Naive thymus-derived CD8-positive, alpha-beta T cell (primary cell): ENCODE measurements around the gene ZNF587. TPM values are rescaled to one million over a fixed set of nuclear protein-coding genes. Genes with fewer than 3 reads are reported as not detected.
A peak's percentile ranks its signal among the peaks of the same experiment; 100 is the strongest.
"Not testable (repeated sequence)": the region's sequence is repeated elsewhere in the genome, so short reads cannot be mapped to it uniquely, and the experiment has no call there.

Experiments
- ATAC-seq, 2 donors: fragments of 150-1000 bp; cut with Tn5 transposase in 1 of 2; sonication (Bioruptor Pico), chemical (Tn5 transposase) in 1 of 2; 1 replicate in 1 of 2; 2 replicates in 1 of 2; pipeline ENCODE4 v1.10.0; 2021; ENCODE audit warnings: mild to moderate bottlenecking in 2 of 2, moderate library complexity in 2 of 2
- POLR2A ChIA-PET: fragments of 350-600 bp; sonication (Branson Sonifier 250); formaldehyde crosslinking; loops from one replicate; lab custom pipeline; 2021; ENCODE audit warnings: antibody characterized with exemption; lab: Charles Lee
- DNase-seq, 10 donors: peaks; one replicate each; pipeline versions ENCODE4 v3.0.0 to v3.0.0-alpha.2; 2020 to 2022
- H3K27ac Mint-ChIP-seq, 10 donors: one replicate each; pipeline ENCODE4 v1.8.0; 2020 to 2022; ENCODE audit warnings: mild to moderate bottlenecking in 10 of 10, mixed read lengths in 10 of 10, moderate library complexity in 4 of 10, inconsistent platforms in 1 of 10
- H3K27me3 Mint-ChIP-seq, 5 donors: one replicate each; pipeline ENCODE4 v1.8.0; 2021 to 2022; ENCODE audit warnings: mixed read lengths in 5 of 5
- H3K36me3 Mint-ChIP-seq, 3 donors: one replicate each; pipeline ENCODE4 v1.8.0; 2020 to 2022; ENCODE audit warnings: mixed read lengths in 3 of 3, mild to moderate bottlenecking in 2 of 3, inconsistent platforms in 1 of 3
- H3K4me1 Mint-ChIP-seq, 4 donors: one replicate each; pipeline ENCODE4 v1.8.0; 2021 to 2022; ENCODE audit warnings: mixed read lengths in 4 of 4
- H3K4me3 Mint-ChIP-seq, 10 donors: one replicate each; pipeline ENCODE4 v1.8.0; 2020 to 2022; ENCODE audit warnings: mild to moderate bottlenecking in 10 of 10, mixed read lengths in 10 of 10, moderate library complexity in 6 of 10, inconsistent platforms in 1 of 10
- H3K9me3 Mint-ChIP-seq, 9 donors: one replicate each; pipeline ENCODE4 v1.8.0; 2020 to 2022; ENCODE audit warnings: mixed read lengths in 9 of 9, mild to moderate bottlenecking in 3 of 9, inconsistent platforms in 1 of 9, moderate library complexity in 1 of 9
- polyA plus RNA-seq, 3 donors: library from polyadenylated mRNA; unstranded; fragments of 300-500 nt; fragmentation: Illumina TruSeq; gene quantifications; one replicate each; pipeline ENCODE4 v1.2.3, GENCODE V29; 2021
- total RNA-seq, 8 experiments: library from RNA in 2 of 8; stranded (reverse) in 2 of 8; gene quantifications; one replicate each; pipeline ENCODE4 v1.2.3 and lab custom pipeline; 2021 to 2026

ZNF587 gene
- total and polyA plus RNA-seq, 5 experiments from 2014 or later, result 1.3 to 69.2 (median 7.4) TPM

DNA sequence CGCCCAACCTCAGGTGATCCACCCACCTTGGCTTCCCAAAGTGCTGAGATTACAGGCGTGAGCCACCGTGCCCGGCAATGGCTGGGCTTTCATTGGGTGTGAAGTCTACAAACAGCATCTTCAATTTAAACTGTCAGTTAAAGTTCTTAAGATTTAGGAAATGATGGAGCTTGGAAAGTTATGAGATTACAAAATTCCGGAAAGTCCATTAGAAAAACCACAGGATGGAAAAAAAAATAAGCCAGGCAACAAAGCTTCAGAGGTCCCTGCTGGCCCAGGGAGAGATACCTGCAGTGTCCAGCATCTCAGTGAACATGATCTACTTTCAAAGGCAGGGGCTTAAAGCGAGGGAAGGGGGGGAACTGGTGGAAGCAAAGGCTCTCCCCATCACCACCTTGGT is 24.1 kb upstream of the ZNF587 start:
- no peaks in the 10 kb centered on the region for H3K27me3 Mint-ChIP-seq
- no peaks in the 10 kb centered on the region for H3K9me3 Mint-ChIP-seq
- H3K4me3 Mint-ChIP-seq, result no peak overlapping the region
- POLR2A ChIA-PET, result interaction anchor here (0.8 kb wide), 1 partner anchor 20 kb away, joined by 3 read pairs; no protein-coding TSS in a partner anchor
- H3K27ac Mint-ChIP-seq, result no peak overlapping the region
- peaks cover 0 to 45% (median 18%) of the 10 kb centered on the region in 3 donors for H3K36me3 Mint-ChIP-seq
- no peak for DNase-seq
- H3K4me1 Mint-ChIP-seq, result peaks cover 38 to 74% (median 57%) of the 10 kb centered on the region in 4 donors
- no peak for ATAC-seq

DNA sequence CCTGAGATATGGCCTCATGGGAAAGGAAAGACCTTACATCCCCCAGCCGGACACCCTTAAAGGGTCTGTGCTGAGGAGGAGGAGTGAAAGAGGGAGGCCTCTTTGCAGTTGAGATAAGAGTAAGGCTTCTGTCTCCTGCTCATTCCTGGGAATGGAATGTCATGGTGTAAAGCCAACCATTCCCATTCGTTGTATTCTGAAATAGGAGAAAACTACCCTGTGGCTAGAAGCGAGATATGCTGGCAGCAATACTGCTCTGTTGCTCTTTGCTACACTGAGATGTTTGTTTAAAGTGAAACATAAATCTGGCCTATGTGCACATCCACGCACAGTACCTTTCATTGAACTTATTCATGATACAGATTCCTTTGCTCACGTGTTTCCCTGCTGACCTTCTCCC is 20.3 kb upstream of the ZNF587 start:
- POLR2A ChIA-PET, result no interaction called here
- peak overlapping the region in 4 of 10 donors; percentile 27 to 76 (median 44) for H3K27ac Mint-ChIP-seq
- DNase-seq (no peak), ATAC-seq (no peak)
- H3K4me3 Mint-ChIP-seq, result no peak overlapping the region
- peaks cover 22 to 53% (median 31%) of the 10 kb centered on the region in 4 donors for H3K4me1 Mint-ChIP-seq
- H3K9me3 Mint-ChIP-seq, result no peaks in the 10 kb centered on the region
- no peaks in the 10 kb centered on the region for H3K27me3 Mint-ChIP-seq
- peaks cover 0 to 41% (median 11%) of the 10 kb centered on the region in 3 donors for H3K36me3 Mint-ChIP-seq

DNA sequence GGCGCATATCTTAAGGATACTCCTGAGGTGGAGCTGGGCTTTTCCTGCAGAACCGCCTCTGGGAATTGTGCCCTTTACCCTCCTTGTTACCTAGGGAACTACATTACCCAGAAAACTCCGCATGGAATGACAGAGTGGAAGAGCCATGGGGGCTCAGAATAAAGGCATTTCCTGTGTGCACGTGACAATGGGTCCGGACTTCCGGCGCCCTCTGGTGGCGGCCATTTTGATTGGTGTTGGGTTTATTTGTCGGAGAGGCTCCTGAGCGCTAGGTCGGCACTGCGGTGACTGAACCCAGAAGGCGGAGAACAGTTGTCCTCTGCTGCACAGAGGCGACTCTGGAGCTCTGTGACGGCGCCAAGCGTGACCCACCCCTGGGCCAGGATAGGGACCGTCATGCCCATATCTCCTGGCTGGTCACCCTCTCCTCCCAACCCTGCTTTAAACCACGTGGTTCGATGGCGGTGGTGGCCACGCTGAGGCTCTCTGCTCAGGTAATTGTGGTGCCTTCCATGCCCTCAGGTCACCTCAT is 19.5 kb upstream of the ZNF587 start, which contains the start of gene ZNF587B:
Gene ZNF587B, plus strand, starts transcription at position 229 of the 532 bp plus-strand sequence. Its CDS starts 230 bp downstream, at position 459.
- no peaks in the 10 kb centered on the region for H3K27me3 Mint-ChIP-seq
- peak within 1 kb of the TSS in 8 of 10 donors; percentile 10 to 76 (median 44) for H3K27ac Mint-ChIP-seq
- H3K4me3 Mint-ChIP-seq, result peak within 1 kb of the TSS in 2 of 10 donors; percentile 12 to 68
- no peaks in the 10 kb centered on the region for H3K9me3 Mint-ChIP-seq
- ATAC-seq, result peak; percentile 63 to 83
- peaks cover 0 to 37% (median 11%) of the 10 kb centered on the region in 3 donors for H3K36me3 Mint-ChIP-seq
- POLR2A ChIA-PET, result no interaction called here
- DNase-seq, result peak in 9 of 10 donors; percentile 14 to 75 (median 19)
- H3K4me1 Mint-ChIP-seq, result peaks cover 20 to 49% (median 27%) of the 10 kb centered on the region in 4 donors

DNA sequence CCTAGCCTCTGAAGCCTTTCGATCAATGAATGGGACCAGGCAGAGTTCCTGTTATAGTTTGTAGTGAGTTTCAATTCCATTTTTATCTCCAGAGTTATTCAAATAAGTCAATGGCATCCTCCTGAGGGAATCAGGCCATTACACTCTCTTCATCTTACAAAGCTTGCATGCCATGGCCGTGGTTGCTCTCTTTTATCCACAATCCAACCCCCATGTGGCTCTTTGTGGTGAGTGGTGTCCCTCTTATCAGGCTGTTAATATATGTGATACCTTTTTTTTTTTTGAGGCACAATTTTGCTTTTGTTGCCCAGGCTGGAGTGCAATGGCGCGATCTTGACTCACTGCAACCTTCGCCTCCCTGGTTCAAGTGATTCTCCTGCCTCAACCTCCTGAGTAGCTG is 12.7 kb upstream of the ZNF587 start:
- POLR2A ChIA-PET, ATAC-seq: not testable (repeated sequence)

DNA sequence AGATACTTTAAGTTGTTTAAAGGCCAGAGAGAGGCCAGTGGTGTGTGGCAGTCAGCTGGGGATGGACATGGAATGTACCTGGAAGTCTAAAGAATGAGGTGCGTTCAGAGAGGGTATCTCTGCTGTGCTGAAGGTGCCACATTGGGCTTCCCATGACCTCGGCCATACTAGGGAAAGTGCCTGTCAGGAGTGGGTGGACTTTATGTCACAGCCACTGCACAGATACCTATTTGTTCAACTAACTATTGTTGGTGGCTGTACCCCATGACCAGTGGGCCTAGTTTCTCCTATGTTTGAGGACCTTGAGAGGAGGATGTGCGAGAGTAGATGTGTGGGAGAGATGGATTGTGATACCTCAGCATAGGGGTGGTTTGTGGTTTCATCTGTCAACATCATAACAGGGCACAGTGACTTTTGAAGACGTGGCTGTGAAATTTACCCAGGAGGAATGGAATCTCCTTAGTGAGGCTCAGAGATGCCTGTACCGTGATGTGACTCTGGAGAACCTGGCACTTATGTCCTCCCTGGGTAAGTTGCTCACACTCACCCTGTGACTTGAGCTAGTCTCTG is 11.0 kb upstream of the ZNF587 start:
- POLR2A ChIA-PET, H3K4me3 Mint-ChIP-seq, H3K27me3 Mint-ChIP-seq, DNase-seq, H3K9me3 Mint-ChIP-seq: not testable (repeated sequence)
- Mint-ChIP-seq H3K36me3 (peaks cover 0 to 62% (median 14%) of the 10 kb centered on the region in 3 donors), H3K27ac (peak overlapping the region in 9 of 10 donors; percentile 35 to 87 (median 61)), H3K4me1 (peaks cover 14 to 21% (median 16%) of the 10 kb centered on the region in 4 donors)
- ATAC-seq, result peak in 1 of 2 donors; percentile 53

More for the DNA sequence above, 12.7 kb upstream of the ZNF587 start:
- Mint-ChIP-seq H3K36me3 (peaks cover 0 to 51% (median 11%) of the 10 kb centered on the region in 3 donors), H3K4me1 (peaks cover 12 to 28% (median 17%) of the 10 kb centered on the region in 4 donors)
- not testable (repeated sequence) for H3K9me3 Mint-ChIP-seq, H3K27me3 Mint-ChIP-seq, DNase-seq, H3K4me3 Mint-ChIP-seq, H3K27ac Mint-ChIP-seq

DNA sequence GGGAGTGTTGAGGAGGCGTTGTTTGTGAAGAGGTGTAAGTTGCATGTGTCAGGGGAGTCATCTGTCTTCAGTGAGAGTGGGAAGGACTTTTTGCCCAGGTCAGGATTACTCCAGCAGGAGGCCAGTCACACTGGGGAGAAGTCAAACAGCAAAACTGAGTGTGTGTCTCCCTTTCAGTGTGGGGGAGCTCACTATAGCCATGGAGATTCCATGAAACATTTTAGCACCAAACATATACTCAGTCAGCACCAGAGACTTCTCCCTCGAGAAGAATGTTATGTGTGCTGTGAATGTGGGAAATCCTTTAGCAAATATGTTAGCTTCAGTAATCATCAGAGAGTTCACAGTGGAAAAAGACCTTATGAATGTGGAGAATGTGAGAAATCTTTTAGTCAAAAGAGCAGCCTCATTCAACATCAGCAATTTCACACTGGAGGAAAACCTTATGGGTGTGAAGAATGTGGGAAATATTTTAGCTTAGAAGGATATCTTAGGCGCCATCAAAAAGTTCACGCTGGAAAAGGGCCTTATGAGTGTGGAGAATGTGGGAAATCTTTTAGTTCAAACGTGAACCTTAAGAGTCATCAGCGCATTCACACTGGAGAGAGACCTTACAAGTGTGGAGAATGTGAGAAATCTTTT is 8.4 kb upstream of the ZNF587 start:
- Mint-ChIP-seq H3K4me1 (peaks cover 14 to 24% (median 16%) of the 10 kb centered on the region in 4 donors), H3K36me3 (peaks cover 0 to 72% (median 22%) of the 10 kb centered on the region in 3 donors), H3K4me3 (no peak overlapping the region), H3K27me3 (no peaks in the 10 kb centered on the region), H3K9me3 (no peaks in the 10 kb centered on the region), H3K27ac (peak overlapping the region in 1 of 10 donors; percentile 19)
- POLR2A ChIA-PET, result no interaction called here
- DNase-seq, result no peak
- no peak for ATAC-seq

DNA sequence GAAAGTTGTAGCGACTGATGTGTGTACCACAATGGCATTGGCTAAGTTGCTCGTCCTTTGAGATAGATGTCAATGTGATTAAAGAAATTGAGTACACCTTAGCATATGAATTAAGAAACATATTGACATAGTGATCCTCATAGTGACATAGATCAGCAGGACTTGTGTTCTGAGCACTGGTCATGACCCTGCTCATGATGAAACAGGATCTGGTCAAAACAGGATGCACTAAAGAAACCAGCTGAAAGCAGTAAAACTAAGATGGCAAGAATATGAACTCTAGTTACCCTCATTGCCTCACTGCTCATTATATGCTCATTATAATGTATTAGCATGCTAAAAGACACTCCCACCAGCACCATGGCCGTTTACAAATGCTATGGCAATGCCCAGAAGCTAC is 2.5 kb upstream of the ZNF587 start:
- not testable (repeated sequence) for H3K27me3 Mint-ChIP-seq, DNase-seq, H3K9me3 Mint-ChIP-seq, ATAC-seq, H3K27ac Mint-ChIP-seq, H3K4me3 Mint-ChIP-seq
- peaks cover 19 to 30% (median 24%) of the 10 kb centered on the region in 4 donors for H3K4me1 Mint-ChIP-seq
- peaks cover 6 to 28% (median 17%) of the 10 kb centered on the region in 3 donors for H3K36me3 Mint-ChIP-seq
- POLR2A ChIA-PET, result interaction anchor here (0.7 kb wide), 1 partner anchor 227 kb away, joined by 3 read pairs; no protein-coding TSS in a partner anchor

DNA sequence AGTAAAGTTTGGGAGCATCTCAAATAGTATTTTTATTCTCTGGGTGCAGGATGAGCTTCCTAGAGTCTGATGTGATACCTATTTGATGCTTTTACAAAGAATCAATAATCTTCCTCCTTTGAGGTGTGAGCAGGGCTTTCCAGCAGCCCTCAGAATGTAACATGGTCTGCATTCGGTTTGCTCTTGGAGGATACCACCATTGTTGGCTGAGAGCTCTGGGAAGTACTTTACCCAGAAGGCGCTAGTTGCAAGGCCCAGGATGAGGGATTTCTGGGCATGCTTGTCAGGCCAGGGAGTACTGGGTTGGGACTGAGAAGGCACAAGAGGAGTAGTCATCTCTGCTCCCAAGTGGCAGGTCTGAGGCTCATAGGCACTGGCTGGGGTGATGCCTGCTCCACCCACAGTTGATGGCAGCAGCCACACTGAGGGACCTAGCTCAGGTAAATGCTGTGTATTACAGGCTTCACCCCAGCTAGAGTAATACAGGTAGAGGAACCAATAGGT is 445 bp upstream of the ZNF587 start:
- Mint-ChIP-seq H3K27ac (peak overlapping the region; percentile 90 to 98 (median 97)), H3K4me3 (peak overlapping the region; percentile 88 to 96 (median 95)), H3K36me3 (peaks cover 11 to 29% (median 28%) of the 10 kb centered on the region in 3 donors), H3K4me1 (peaks cover 18 to 39% (median 26%) of the 10 kb centered on the region in 4 donors), H3K9me3 (peaks cover 0 to 21% (median 10%) of the 10 kb centered on the region in 9 donors)
- not testable (repeated sequence) for ATAC-seq, H3K27me3 Mint-ChIP-seq, DNase-seq
- POLR2A ChIA-PET, result interaction anchor here (0.8 to 2.0 kb wide), 10 partner anchors 31 to 460 kb away, joined by 3 to 13 read pairs (median 4); partner anchors contain the start of genes ZNF154, ZNF417, ZNF418 and ZNF548

DNA sequence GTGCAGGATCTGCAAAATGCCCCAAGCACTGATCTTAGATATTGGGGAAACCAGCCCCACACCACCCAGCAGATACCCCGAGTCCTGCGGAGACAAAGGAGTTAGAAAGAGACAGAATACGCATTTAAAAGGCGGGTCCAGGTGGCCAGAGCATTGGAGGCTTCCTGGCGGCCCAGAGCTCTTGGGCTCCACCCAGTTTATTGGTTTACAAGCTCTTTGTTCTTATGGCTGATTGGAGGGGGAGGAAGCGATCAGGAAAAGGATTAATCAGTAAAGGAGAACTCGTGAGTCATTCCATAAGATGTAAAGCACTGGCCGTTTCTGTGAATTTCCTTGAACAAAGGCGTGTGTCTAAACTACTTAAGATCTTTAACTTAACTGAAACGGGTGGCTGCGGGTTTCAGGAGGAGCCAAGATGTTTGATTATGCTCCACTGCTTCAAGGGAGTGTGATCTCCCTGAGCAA is 926 bp downstream of the ZNF587 start:
- Mint-ChIP-seq H3K27ac (peak overlapping the region; percentile 90 to 98 (median 97)), H3K4me3 (peak overlapping the region; percentile 88 to 96 (median 95)), H3K9me3 (peaks cover 0 to 31% (median 11%) of the 10 kb centered on the region in 9 donors), H3K36me3 (peaks cover 15 to 33% (median 33%) of the 10 kb centered on the region in 3 donors), H3K4me1 (peaks cover 18 to 39% (median 26%) of the 10 kb centered on the region in 4 donors), H3K27me3 (no peaks in the 10 kb centered on the region)
- DNase-seq (no peak), ATAC-seq (no peak)
- POLR2A ChIA-PET, result interaction anchor here (1.1 to 2.0 kb wide), 6 partner anchors 31 to 500 kb away, joined by 3 to 13 read pairs (median 4); partner anchors contain the start of genes ZNF417, ZNF586 and ZNF814

DNA sequence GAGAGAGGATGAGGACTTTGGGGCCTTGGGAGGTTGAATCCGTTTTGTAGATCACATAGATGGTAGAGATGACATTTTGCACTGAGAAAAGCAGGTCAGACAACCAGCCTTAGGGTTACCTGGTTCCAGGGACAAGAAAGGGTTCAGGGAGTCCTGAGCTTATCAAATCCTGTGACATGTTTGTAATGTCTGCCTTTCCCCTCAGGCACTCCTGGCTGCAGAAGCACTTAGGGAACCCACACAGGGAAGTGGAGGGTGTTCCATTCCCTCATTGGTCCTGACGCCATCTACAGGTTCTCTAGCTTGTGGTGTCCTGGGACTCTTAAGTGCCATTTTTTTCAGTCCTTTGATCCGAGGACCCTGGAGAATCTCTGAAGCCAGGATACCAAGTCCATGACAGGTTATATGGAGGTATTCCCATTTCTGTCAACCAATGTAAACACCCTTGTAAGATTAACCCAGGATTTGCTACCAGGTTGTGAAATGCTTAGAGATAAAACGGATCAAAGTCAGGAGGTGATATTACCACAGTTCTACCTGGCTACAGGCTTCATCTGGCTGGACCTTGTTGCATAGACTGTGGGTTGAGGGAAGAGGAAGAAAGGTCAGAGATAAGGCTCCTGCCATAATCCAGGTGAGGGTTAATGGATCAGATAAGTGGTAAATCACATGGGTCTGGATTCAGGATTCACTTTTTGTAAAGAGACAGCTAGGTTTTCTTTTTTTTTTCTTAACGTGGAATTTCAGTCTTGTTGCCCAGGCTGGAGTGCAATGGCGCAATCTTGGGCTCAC is 2.3 kb downstream of the ZNF587 start:
- peaks cover 22 to 45% (median 45%) of the 10 kb centered on the region in 3 donors for H3K36me3 Mint-ChIP-seq
- H3K27ac Mint-ChIP-seq, result peak overlapping the region in 6 of 10 donors; percentile 15 to 97 (median 68)
- H3K4me3 Mint-ChIP-seq, result peak overlapping the region in 7 of 10 donors; percentile 4 to 93 (median 20)
- not testable (repeated sequence) for ATAC-seq, H3K27me3 Mint-ChIP-seq, DNase-seq
- H3K9me3 Mint-ChIP-seq, result peaks cover 0 to 45% (median 16%) of the 10 kb centered on the region in 9 donors
- peaks cover 18 to 36% (median 26%) of the 10 kb centered on the region in 4 donors for H3K4me1 Mint-ChIP-seq
- POLR2A ChIA-PET, result interaction anchor here (0.7 to 1.2 kb wide), 3 partner anchors 11 to 96 kb away, joined by 4 to 5 read pairs (median 5); no protein-coding TSS in a partner anchor

DNA sequence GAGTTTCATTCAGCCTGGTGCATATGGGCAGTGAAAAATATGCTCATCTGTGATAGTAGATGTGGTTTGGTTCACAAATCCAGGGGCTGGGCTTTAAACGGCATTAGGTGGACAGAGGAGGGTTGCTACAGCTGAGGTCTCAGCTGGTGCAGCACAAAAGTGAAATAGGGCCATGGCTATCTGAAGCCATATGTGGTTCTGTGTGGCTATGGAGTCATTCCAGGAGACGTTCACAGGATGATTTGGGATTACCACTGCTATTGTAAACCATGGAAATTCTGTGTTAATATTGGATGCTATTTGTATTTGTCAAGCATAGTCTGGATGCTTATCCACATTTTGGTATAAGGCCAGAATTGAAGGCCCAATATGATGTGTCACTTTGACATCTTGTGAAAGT is 4.5 kb downstream of the ZNF587 start:
- POLR2A ChIA-PET, result interaction anchor here (0.7 kb wide), 1 partner anchor 9 kb away, joined by 5 read pairs; no protein-coding TSS in a partner anchor
- not testable (repeated sequence) for H3K27me3 Mint-ChIP-seq, ATAC-seq, DNase-seq
- Mint-ChIP-seq H3K4me1 (peaks cover 17 to 35% (median 26%) of the 10 kb centered on the region in 4 donors), H3K27ac (peak overlapping the region in 1 of 10 donors; percentile 73), H3K9me3 (peaks cover 0 to 61% (median 23%) of the 10 kb centered on the region in 9 donors), H3K36me3 (peaks cover 30 to 60% (median 60%) of the 10 kb centered on the region in 3 donors), H3K4me3 (peak overlapping the region in 1 of 10 donors; percentile 6)
